Posterior vena cava (tissue), 2 donors: ENCODE results near the gene CDKN1B. TPM values are rescaled to one million over a fixed set of nuclear protein-coding genes. Genes with fewer than 3 reads are reported as not detected.

Experiments used
- DNase-seq: peaks from one replicate; pipeline ENCODE4 v3.0.0-alpha.2; 2020; ENCODE audit warnings: low spot score
- intact Hi-C, 2 donors: fragments of 100-400 bp; cut with DNase I; formaldehyde crosslinking; loops; one replicate each; pipeline versions ENCODE4 v1.14.1 to v1.14.2; 2022 to 2023
- total RNA-seq, 2 donors: library from RNA; stranded (reverse); fragmentation: NEBNext Ultra II Directional; extraction: Animal tissue kit (Norgen Biotek cat#: 25700); gene quantifications; one replicate each; pipeline ENCODE4 v1.2.1, GENCODE V29; 2021
- donor health status: DM: yes; HTN: yes; CAD: no.
- donor health status: DM: yes; HTN: yes; CAD: no.

Gene CDKN1B
- total RNA-seq, 2 donors from 2014 or later, result 27.5 to 33.1 TPM

GRCh38 chr12:12696562-12697383 lies 20.4 kb upstream of the CDKN1B start:
- DNase-seq, result peak; percentile 97
- intact Hi-C loops, result no loop called here

GRCh38 chr12:12699345-12699744 lies 17.8 kb upstream of the CDKN1B start:
- intact Hi-C loops, result no loop called here

GRCh38 chr12:12700254-12700653 lies 16.9 kb upstream of the CDKN1B start:
- intact Hi-C loops, result no loop called here
- DNase-seq, result no peak

More at GRCh38 chr12:12699345-12699744, 17.8 kb upstream of the CDKN1B start:
- no peak for DNase-seq

GRCh38 chr12:12701457-12701856 lies 15.7 kb upstream of the CDKN1B start:
- DNase-seq, result no peak
- intact Hi-C loops, result no loop called here

GRCh38 chr12:12704593-12705230 lies 12.5 kb upstream of the CDKN1B start:
- intact Hi-C loops, result loop anchor here in 1 of 2 donors (5.0 kb wide), 1 partner anchor 327 kb away; no protein-coding TSS in a partner anchor
- DNase-seq, result no peak

GRCh38 chr12:12705838-12706520 lies 11.2 kb upstream of the CDKN1B start:
- no peak for DNase-seq
- intact Hi-C loops, result loop anchor here in 1 of 2 donors (5.0 kb wide), 1 partner anchor 329 kb away; no protein-coding TSS in a partner anchor

- intact Hi-C loops, result no loop called here
- no peak for DNase-seq
These were observed 3.3 kb upstream of the CDKN1B start for GRCh38 chr12:12713932-12714275.

- DNase-seq, result no peak
- intact Hi-C loops, result no loop called here
These were observed 2.7 kb upstream of the CDKN1B start for GRCh38 chr12:12714276-12715021.

- no peak for DNase-seq
- intact Hi-C loops, result no loop called here
These were observed 2.1 kb upstream of the CDKN1B start for GRCh38 chr12:12715128-12715458.

- intact Hi-C loops, result no loop called here
- DNase-seq, result no peak
These were observed 1.6 kb upstream of the CDKN1B start for GRCh38 chr12:12715459-12716150.

GRCh38 chr12:12716151-12716792 lies 896 bp upstream of the CDKN1B start:
- intact Hi-C loops, result no loop called here
- no peak for DNase-seq

GRCh38 chr12:12717586-12718380 lies 615 bp downstream of the CDKN1B start:
- DNase-seq, result peak; percentile 85
- intact Hi-C loops, result no loop called here

- intact Hi-C loops, result no loop called here
- no peak for DNase-seq
These were observed 1.2 kb downstream of the CDKN1B start for GRCh38 chr12:12718381-12718759.

- no peak for DNase-seq
- intact Hi-C loops, result no loop called here
These were observed 1.7 kb downstream of the CDKN1B start for GRCh38 chr12:12718853-12719252.

GRCh38 chr12:12719496-12719895 lies 2.3 kb downstream of the CDKN1B start:
- intact Hi-C loops, result no loop called here
- no peak for DNase-seq

- DNase-seq, result no peak
- intact Hi-C loops, result no loop called here
These were observed 2.9 kb downstream of the CDKN1B start for GRCh38 chr12:12720052-12720451.

- intact Hi-C loops, result no loop called here
- DNase-seq, result no peak
These were observed 3.5 kb downstream of the CDKN1B start for GRCh38 chr12:12720672-12721161.
